Measurements from ENCODE around the gene FBXL20. TPM values are rescaled to one million over a fixed set of nuclear protein-coding genes. Genes with fewer than 3 reads are reported as not detected.

The FBXL20 gene
- polyA plus RNA-seq, 1 of the 3 experiments (the other 2 are of a cell fraction): 2.2 TPM

DNA sequence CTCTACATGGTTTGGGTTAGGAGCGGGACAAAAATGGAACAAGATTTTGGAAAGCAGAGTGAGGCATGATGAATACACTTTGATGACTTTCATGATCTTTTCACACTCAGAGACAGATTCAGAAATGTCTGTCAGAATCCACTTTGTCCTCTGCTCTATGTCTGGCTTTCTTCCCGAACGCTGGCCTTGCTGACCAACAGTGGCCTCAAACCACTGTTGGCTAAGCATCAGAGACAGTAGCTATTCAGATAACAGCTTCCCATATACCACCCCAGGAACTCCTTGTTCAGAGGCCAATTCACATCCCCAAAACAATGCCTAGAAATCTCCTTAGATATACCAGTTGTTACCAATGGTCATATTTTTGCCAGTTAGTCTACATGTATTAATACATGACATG, 40.9 kb downstream of the FBXL20 start:
- H3K36me3 ChIP-seq (replicated peaks in 1 of 2; ENCODE audit: control insufficient read depth in 1 of 2, insufficient read depth in 2 of 2, low read length in 1 of 2): peaks cover 0 to 3% of the 10 kb centered on the region in 2 experiments
- H3K27me3 ChIP-seq (ENCODE audit: insufficient read depth): no peaks in the 10 kb centered on the region
- DNase-seq: no peak
- POLR2A ChIA-PET: no interaction called here
- H3K4me1 ChIP-seq (ENCODE audit: control insufficient read depth in 1 of 2, insufficient read depth in 2 of 2, low read depth in 1 of 2, low read length in 1 of 2): no peaks in the 10 kb centered on the region
- peaks cover 16% of the 10 kb centered on the region for H3K79me2 ChIP-seq (ENCODE audit: insufficient read depth)
- H3K4me2 ChIP-seq: no peak overlapping the region
- H3K9me2 ChIP-seq: no peaks in the 10 kb centered on the region
- 96% methylated on average over 3 of the region's 3 CpGs for WGBS (ENCODE audit: low lambda C conversion rate)
- H4K20me1 ChIP-seq (ENCODE audit: insufficient read depth): peaks cover 8% of the 10 kb centered on the region
- no peak overlapping the region for H3K9ac ChIP-seq
- H3K4me3 ChIP-seq (ENCODE audit: low read depth in 2 of 2, low read length in 1 of 2): no peak overlapping the region
- peaks cover 11% of the 10 kb centered on the region for H3F3A ChIP-seq (replicated peaks; ENCODE audit: insufficient read depth)
- H3K9me3 ChIP-seq: no peaks in the 10 kb centered on the region
- TF ChIP-seq RAD21 (IDR thresholded peaks at IDR 0.05; ENCODE audit: low read length) (no peak), POLR2AphosphoS5 (IDR thresholded peaks at IDR 0.05; ENCODE audit: low read depth, low read length) (no peak), GABPA (IDR thresholded peaks at IDR 0.05; ENCODE audit: low read depth) (no peak), CHD2 (IDR thresholded peaks at IDR 0.05; ENCODE audit: low read length, partially characterized antibody) (no peak), TAF1 (IDR thresholded peaks at IDR 0.05; ENCODE audit: borderline replicate concordance, low read depth, low read length) (no peak)
- TF ChIP-seq, protein P1, sequence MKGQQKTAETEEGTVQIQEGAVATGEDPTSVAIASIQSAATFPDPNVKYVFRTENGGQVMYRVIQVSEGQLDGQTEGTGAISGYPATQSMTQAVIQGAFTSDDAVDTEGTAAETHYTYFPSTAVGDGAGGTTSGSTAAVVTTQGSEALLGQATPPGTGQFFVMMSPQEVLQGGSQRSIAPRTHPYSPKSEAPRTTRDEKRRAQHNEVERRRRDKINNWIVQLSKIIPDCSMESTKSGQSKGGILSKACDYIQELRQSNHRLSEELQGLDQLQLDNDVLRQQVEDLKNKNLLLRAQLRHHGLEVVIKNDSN (IDR thresholded peaks at IDR 0.05; ENCODE audit: borderline replicate concordance, low read depth): no peak
- no peak overlapping the region for H3K27ac ChIP-seq (ENCODE audit: low read depth in 2 of 2, low read length in 1 of 2)
- H2AFZ ChIP-seq (ENCODE audit: low read depth): no peak overlapping the region
- CTCF ChIA-PET: interaction anchor here (0.9 kb wide), 1 partner anchor 116 kb away, joined by 4 read pairs; no protein-coding TSS in a partner anchor

DNA sequence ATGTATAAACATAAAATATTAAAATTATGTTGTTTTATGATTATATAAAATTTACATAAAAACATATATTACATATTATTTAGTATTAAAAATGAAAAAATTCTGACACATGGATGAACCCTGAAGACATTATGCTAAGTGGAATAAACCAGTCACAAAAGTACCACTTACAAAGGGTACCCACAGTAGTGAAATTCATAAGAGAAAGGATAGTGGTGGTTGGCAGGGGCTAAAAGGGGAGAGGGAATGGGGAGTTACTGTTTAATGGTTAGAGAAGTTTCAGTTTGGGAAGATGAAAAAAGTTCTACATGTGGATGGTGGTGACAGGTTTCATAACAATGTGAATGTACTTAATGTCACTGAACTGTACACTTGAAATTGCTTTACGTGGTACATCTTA, 41.4 kb downstream of the FBXL20 start:
- Histone ChIP-seq H3K9me3 (no peaks in the 10 kb centered on the region), H3K27me3 (ENCODE audit: insufficient read depth) (no peaks in the 10 kb centered on the region), H3K4me3 (ENCODE audit: low read depth in 2 of 2, low read length in 1 of 2) (no peak overlapping the region), H3K4me1 (ENCODE audit: control insufficient read depth in 1 of 2, insufficient read depth in 2 of 2, low read depth in 1 of 2, low read length in 1 of 2) (no peaks in the 10 kb centered on the region), H4K20me1 (ENCODE audit: insufficient read depth) (peaks cover 8% of the 10 kb centered on the region), H3K36me3 (replicated peaks in 1 of 2; ENCODE audit: control insufficient read depth in 1 of 2, insufficient read depth in 2 of 2, low read length in 1 of 2) (peaks cover 0 to 3% of the 10 kb centered on the region in 2 experiments), H3F3A (replicated peaks; ENCODE audit: insufficient read depth) (peaks cover 10% of the 10 kb centered on the region), H2AFZ (ENCODE audit: low read depth) (no peak overlapping the region), H3K79me2 (ENCODE audit: insufficient read depth) (peaks cover 16% of the 10 kb centered on the region), H3K9me2 (no peaks in the 10 kb centered on the region), H3K9ac (no peak overlapping the region), H3K4me2 (no peak overlapping the region), H3K27ac (ENCODE audit: low read depth in 2 of 2, low read length in 1 of 2) (no peak overlapping the region)
- no peak for DNase-seq
- TF ChIP-seq TAF1 (IDR thresholded peaks at IDR 0.05; ENCODE audit: borderline replicate concordance, low read depth, low read length) (no peak), SIN3A (IDR thresholded peaks at IDR 0.05; ENCODE audit: borderline replicate concordance, low read depth, low read length) (no peak), MXI1 (IDR thresholded peaks at IDR 0.05; ENCODE audit: low read depth, low read length) (no peak), GABPA (IDR thresholded peaks at IDR 0.05; ENCODE audit: low read depth) (no peak), JUND (IDR thresholded peaks at IDR 0.05) (no peak), NFIC (IDR thresholded peaks at IDR 0.05; ENCODE audit: borderline replicate concordance) (no peak)
- TF ChIP-seq, protein P2, sequence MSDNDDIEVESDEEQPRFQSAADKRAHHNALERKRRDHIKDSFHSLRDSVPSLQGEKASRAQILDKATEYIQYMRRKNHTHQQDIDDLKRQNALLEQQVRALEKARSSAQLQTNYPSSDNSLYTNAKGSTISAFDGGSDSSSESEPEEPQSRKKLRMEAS (IDR thresholded peaks at IDR 0.05; ENCODE audit: low read depth): no peak
- 97% methylated on average over 1 of the region's 1 CpG for WGBS (ENCODE audit: low lambda C conversion rate)
- ChIA-PET CTCF (no interaction called here), POLR2A (no interaction called here)

DNA sequence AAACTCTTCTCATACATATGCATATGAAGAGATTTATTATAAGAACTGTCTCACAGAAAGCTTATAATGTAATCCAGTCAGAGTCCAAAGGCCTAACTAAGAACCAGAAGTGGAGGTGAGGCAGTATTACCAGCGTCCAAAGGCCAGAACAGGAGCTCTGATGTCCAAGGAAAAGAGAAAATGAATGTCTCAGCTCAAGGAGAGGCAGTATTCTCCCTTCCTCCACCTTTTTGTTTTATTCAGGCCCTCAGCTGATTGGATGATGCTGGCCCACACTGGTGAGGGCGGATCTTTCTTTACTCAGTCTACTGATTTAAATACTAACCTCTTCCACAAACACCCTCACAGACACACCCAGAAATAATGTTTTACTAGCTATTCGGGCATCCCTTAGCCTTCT, 43.4 kb downstream of the FBXL20 start:
- Histone ChIP-seq H3K36me3 (replicated peaks in 1 of 2; ENCODE audit: control insufficient read depth in 1 of 2, insufficient read depth in 2 of 2, low read length in 1 of 2) (peaks cover 0 to 3% of the 10 kb centered on the region in 2 experiments), H3K9ac (no peak overlapping the region), H3K79me2 (ENCODE audit: insufficient read depth) (peaks cover 12% of the 10 kb centered on the region; the same call in 1 of the 2 replicates), H2AFZ (ENCODE audit: low read depth) (no peak overlapping the region), H3K9me3 (no peaks in the 10 kb centered on the region), H3K4me1 (ENCODE audit: control insufficient read depth in 1 of 2, insufficient read depth in 2 of 2, low read depth in 1 of 2, low read length in 1 of 2) (no peaks in the 10 kb centered on the region), H3K27ac (ENCODE audit: low read depth in 2 of 2, low read length in 1 of 2) (no peak overlapping the region), H4K20me1 (ENCODE audit: insufficient read depth) (peaks cover 4% of the 10 kb centered on the region; the same call in 1 of the 2 replicates), H3F3A (replicated peaks; ENCODE audit: insufficient read depth) (peaks cover 12% of the 10 kb centered on the region), H3K4me2 (no peak overlapping the region), H3K4me3 (ENCODE audit: low read depth in 2 of 2, low read length in 1 of 2) (no peak overlapping the region), H3K27me3 (ENCODE audit: insufficient read depth) (no peaks in the 10 kb centered on the region), H3K9me2 (no peaks in the 10 kb centered on the region)
- no peak for DNase-seq
- WGBS (ENCODE audit: low lambda C conversion rate): 83% methylated on average over 3 of the region's 3 CpGs
- POLR2A ChIA-PET: interaction anchor here (0.7 kb wide), 1 partner anchor 55 kb away, joined by 3 read pairs; no protein-coding TSS in a partner anchor
- CTCF ChIA-PET: no interaction called here
- no peak for TF ChIP-seq EP300 (IDR thresholded peaks at IDR 0.05; ENCODE audit: borderline replicate concordance in 1 of 2, low read depth in 1 of 2, low read length in 1 of 2)
- no peak for TF ChIP-seq JUND (IDR thresholded peaks at IDR 0.05)
- TF ChIP-seq TCF12 (IDR thresholded peaks at IDR 0.05): no peak
- TF ChIP-seq RAD21 (IDR thresholded peaks at IDR 0.05; ENCODE audit: low read length): no peak
- no peak for TF ChIP-seq RXRA (IDR thresholded peaks at IDR 0.05; ENCODE audit: borderline replicate concordance, low read depth)
- TF ChIP-seq NRF1 (IDR thresholded peaks at IDR 0.05; ENCODE audit: low read depth, low read length): no peak
- no peak for TF ChIP-seq ELF1 (IDR thresholded peaks at IDR 0.05)

All from SK-N-SH (cell line).